Measurements from ENCODE around the gene RALB. TPM values are rescaled to one million over a fixed set of nuclear protein-coding genes. Genes with fewer than 3 reads are reported as not detected.

The RALB gene
- total and polyA plus RNA-seq, 2 of the 4 experiments (the other 2 are of a cell fraction) = 53.6 to 54.7 TPM

GRCh38 chr2:120219291-120219690 lies 33.4 kb upstream of the RALB start:
- no peak overlapping the region for H2BK120ac ChIP-seq (ENCODE audit: low read depth, low read length)
- peaks cover 27 to 38% of the 10 kb centered on the region in 2 experiments for H3K79me1 ChIP-seq (ENCODE audit: low read depth in 1 of 2, low read length in 2 of 2)
- no peak overlapping the region for H3K27ac ChIP-seq (ENCODE audit: insufficient read depth, low read length)
- no peak overlapping the region for H3K4me3 ChIP-seq (ENCODE audit: insufficient read depth, low read depth, low read length)
- no peak overlapping the region for H4K91ac ChIP-seq (ENCODE audit: insufficient read depth, low read depth, low read length)
- peaks cover 8% of the 10 kb centered on the region; the same call in 1 of the 2 replicates for H3K9me1 ChIP-seq (ENCODE audit: insufficient read depth, low read length)
- H3K9ac ChIP-seq (ENCODE audit: low read depth, low read length) = no peak overlapping the region
- H4K20me1 ChIP-seq (ENCODE audit: insufficient read depth, low read length) = no peaks in the 10 kb centered on the region
- H4K5ac ChIP-seq (ENCODE audit: low read depth, low read length) = no peak overlapping the region
- dilution Hi-C loops (cut with HindIII; ENCODE audit: low sequenced_read_pairs, unreplicated experiment) (no loop called here), intact Hi-C loops (cut with micrococcal nuclease) (no loop called here), in situ Hi-C loops (cut with MboI; ENCODE audit: low sequenced_read_pairs) (no loop called here)
- H2BK20ac ChIP-seq (ENCODE audit: low read depth, low read length) = no peak overlapping the region
- H3K56ac ChIP-seq (ENCODE audit: extremely low read depth, insufficient read depth, low read length) = no peak overlapping the region
- no peaks in the 10 kb centered on the region for H3K27me3 ChIP-seq (ENCODE audit: control insufficient read depth, insufficient read depth, low read length)
- no peak overlapping the region for H2BK5ac ChIP-seq (ENCODE audit: low read depth, low read length, poor library complexity, severe bottlenecking)
- no peak overlapping the region for H3K4ac ChIP-seq (ENCODE audit: low read depth, low read length)
- no peak overlapping the region for H2AK5ac ChIP-seq (ENCODE audit: low read depth, low read length)
- H3K4me1 ChIP-seq (ENCODE audit: control insufficient read depth, insufficient read depth, low read length) = peaks cover 12% of the 10 kb centered on the region
- no peak overlapping the region for H2AFZ ChIP-seq (replicated peaks; ENCODE audit: low read length, poor library complexity)
- H3K36me3 ChIP-seq (ENCODE audit: control insufficient read depth, insufficient read depth, low read length) = peaks cover 7% of the 10 kb centered on the region; the same call in 1 of the 2 replicates
- H3K4me2 ChIP-seq (ENCODE audit: low read depth, low read length) = no peak overlapping the region
- ChIA-PET CTCF (interaction anchor here (1.1 kb wide), 1 partner anchor 94 kb away, joined by 3 read pairs; no protein-coding TSS in a partner anchor), POLR2A (ENCODE audit: unreplicated experiment) (no interaction called here)
- TF ChIP-seq RCOR1 (IDR thresholded peaks at IDR 0.05; ENCODE audit: insufficient replicate concordance, low read length) = no peak
- H3K23ac ChIP-seq (ENCODE audit: low read depth, low read length) = no peak overlapping the region
- H3K9me3 ChIP-seq (ENCODE audit: control insufficient read depth, insufficient read depth, low read length) = peaks cover 7% of the 10 kb centered on the region
- H2BK15ac ChIP-seq (ENCODE audit: low read depth, low read length) = no peak overlapping the region
- no CpG with 5 or more reads among the region's 5 CpGs for WGBS, 2 experiments (ENCODE audit: extremely low coverage in 2 of 2, insufficient read length in 1 of 2)
- H3K14ac ChIP-seq (replicated peaks; ENCODE audit: low read depth, low read length) = no peak overlapping the region
- no peak overlapping the region for H3K18ac ChIP-seq (ENCODE audit: low read depth, low read length)
- DNase-seq = no peak
- no peak overlapping the region for H4K8ac ChIP-seq (ENCODE audit: low read depth in 2 of 2, low read length in 2 of 2)
- ATAC-seq (ENCODE audit: low read depth) = no peak
- BruUV-seq (replicated peaks) = no TSS peak
- H2AK9ac ChIP-seq (replicated peaks; ENCODE audit: low read depth, low read length, poor library complexity) = no peak overlapping the region
